NCI-H1092 treated with DMSO at 0.1 percent for 48 hours (cell line): ENCODE results near the gene PARP1.

Experiments
- DNase-seq: peaks from one replicate; lab custom pipeline; 2025; lab: John Stamatoyannopoulos, UW

Gene PARP1

DNA sequence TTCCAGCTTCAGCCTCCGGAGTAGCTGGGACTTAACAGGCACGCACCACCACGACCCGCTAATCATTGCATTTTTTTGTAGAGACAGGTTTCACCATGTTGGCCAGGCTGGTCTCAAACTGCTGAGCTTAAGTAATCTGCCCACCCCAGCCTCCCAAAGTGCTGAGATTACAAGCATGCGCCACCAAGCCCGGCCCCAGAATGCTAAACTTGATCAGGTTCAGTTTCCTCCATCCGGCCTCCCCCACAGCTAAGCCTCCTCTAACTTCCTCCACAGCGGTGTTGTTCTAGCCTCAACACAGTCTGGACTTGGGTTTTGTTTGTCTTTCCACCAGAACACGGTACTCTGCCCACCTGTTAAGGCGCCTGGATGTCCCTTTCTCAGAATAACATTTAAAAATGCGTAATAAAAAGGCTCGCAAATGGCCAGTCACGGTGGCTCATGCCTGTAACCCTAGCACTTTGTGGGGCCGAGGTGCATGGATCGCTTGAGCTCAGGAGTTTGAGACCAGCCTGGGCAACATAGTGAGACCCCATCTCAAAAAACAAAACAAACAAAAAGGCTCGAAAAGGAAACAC lies 2.4 kb downstream of the PARP1 start:
- no peak for DNase-seq

DNA sequence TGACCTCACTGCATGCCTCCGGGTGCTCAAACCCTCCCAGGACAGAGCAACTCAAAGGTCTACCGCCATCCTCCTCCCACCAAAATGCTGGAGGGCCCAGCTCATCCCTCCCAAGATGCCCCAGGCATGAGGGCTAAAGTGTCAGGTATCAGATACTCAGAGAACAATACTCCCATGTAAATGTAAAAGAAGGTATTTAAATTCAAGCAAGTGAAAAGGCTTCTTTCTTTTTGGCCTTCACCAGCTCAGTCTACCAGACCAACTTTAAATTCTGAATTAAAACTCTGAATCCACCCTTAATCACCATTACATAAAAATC lies 3.0 kb downstream of the PARP1 start:
- DNase-seq, result no peak

DNA sequence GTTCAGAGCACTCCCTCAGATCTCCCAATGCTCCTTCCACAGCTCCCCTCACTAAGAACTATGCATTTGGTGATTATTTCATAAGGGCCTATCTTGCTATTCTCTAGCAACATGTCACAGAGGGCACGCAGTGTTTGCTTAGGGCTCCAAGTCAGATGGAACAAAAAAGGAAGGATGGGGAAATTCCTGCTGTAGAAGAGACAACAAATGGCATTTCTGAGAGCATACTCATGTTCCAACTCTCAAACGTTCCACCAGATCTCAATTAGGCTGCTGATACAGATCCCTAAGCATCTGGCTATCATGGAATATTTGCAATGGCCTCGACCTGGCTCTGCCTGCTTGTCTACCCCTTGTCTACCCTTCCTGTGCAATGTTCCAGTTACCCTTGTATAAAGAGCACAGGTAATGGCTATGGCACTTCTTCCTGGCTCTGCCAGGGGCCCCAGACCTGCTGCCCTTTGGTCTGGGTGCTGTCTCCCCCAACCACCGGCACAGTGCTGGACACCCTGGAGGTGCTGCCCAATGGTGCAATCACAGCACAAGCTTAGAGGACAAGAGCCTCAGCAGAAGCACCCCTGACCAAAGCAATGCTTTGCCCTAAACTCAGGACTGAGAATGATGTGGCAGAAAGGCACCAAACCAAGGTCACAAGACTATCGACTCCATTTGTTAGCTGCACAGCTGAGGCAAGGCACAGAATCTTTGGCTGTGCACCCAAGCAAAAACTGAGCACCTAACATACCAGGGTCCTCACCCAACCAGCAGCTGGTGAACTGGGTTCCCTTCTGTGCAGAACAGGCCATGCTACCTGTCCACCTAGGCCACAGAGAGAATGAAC lies 3.6 kb downstream of the PARP1 start:
- DNase-seq, result no peak

DNA sequence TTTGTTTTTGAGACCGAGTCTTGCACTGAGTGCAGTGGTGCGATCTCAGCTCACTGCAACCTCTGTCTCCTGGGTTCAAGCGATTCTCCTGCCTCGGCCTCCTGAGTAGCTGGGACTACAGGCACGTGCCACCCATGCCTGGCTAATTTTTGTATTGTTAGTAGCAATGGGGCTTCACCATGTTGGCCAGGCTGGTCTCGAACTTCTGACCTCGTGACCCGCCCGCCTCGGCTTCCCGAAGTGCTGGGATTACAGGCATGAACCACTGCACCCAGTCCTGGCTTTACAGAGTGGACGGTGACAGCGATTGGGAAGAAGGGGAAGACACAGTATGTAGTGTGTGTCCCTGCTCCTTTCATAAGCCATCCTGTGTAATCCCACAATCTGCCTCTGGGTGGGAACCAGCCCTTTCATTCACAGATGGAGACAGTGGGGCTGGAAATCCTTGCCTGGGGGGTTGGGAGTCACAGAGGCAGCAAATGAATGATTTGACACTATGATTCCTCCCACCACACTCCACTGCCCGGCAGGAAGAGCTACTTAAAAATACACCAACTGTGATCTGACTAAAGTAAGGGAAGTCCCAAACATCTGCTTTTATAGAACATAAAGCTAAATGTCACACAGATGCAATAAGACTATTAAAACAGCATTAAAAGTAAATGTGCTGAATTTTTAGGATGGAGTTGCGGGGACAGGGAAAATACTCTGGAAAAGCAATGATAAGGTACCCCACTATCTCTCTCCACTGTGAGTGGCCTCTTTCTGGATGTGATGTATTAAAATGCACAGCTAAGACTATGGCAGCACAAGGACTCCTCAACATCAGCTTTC lies 4.5 kb downstream of the PARP1 start:
- no peak for DNase-seq

DNA sequence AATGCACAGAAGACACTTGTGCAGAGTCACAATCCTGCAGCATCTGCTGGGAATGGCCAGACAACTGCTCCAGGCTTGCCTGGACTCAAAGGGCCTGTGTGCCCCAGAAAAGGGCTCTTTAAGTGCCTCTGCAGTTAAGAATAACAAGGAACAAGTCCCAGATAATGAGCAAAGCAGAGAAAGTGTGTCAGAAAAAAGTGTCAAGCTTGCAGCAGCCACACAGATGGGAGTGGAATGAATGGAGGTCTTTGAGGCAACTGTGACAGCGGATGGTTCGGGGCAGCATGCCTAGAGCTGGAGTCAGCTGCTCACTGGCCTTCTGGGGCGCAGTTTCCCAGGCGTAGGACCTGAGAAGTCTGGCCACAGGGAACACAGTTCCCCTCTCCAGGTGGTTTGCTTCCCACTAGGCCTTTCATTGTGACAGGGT lies 5.1 kb downstream of the PARP1 start:
- no peak for DNase-seq

DNA sequence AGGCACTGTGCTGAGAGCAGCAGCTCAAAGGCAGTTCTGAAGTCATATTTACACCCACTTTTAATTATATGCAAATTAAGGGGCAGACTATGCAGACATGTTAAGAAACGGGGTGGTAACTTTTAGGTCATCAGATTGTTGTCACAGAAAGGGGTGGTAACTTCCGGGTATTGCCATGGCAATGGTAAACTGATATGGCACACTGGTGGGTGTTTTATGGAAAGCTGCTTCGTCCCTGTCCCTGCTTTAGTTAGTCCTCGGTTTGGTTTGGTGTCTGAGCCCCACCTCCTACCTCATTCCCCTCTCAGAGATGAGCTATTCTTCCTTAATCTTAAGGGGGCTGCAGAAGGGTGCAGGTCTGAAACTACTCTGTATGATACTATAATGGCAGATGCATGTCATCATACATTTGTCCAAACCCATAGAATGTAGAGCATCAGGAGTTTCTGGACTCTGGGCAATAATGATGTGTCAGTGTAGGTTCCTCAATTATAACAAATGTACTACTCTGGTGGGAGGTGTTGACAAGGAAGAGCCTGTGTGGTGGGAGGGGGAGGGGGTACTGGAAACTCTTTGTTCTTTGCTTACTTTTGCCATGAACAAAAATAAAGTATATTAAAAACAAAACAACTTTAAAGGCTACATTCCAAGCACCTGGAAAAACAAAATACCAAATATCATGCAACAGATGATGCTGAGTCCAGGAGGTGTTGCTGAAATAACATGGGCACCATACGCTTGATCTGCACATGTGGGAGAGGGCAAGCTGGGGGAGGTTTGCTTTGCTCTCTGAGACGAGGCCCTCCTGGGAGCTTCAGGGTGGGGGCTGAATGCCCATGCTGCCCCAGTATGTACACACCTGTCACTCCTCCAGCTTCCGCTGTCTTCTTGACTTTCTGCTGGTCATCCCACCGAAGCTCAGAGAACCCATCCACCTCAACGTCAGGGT lies 6.3 kb downstream of the PARP1 start:
- DNase-seq, result no peak

DNA sequence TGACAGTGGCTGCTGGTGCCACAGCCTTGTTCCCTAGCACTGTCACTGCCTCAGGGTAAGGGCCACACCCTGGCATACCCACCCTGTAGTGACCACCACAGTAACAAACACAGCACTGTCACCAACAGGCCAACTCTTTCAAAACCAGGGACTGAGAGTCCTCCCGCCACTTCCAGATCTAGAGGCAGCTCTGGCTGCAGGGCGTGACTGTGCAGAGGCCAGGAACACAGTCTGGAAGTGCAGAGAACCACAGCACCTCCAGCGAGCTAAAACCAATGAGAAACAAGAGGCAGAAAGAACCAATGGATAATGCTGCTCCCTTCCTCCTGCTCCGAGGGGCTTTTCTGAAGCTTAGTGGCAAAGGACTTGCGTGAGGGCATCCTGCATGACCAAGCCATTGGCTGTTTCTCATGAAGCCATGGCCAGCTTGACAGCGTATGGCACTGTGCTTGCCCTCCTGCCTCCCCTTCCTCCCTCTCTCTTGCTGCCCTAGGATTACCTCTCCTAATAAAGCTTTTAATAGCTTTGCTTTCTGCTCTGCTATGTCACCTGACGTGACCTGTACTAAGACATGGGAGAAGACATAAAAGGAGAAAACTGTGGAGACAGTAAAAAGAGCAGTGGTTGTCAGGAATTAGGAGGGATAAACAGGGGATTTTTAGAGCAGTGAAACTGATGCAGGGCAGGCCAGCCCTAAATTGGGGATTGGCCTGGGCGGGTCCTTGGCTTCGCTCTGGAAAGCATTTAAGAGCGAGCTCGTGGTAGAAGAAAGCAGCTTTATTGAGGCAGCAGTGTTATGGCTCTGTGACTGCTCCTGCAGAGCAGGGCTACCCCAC lies 7.2 kb downstream of the PARP1 start:
- no peak for DNase-seq

DNA sequence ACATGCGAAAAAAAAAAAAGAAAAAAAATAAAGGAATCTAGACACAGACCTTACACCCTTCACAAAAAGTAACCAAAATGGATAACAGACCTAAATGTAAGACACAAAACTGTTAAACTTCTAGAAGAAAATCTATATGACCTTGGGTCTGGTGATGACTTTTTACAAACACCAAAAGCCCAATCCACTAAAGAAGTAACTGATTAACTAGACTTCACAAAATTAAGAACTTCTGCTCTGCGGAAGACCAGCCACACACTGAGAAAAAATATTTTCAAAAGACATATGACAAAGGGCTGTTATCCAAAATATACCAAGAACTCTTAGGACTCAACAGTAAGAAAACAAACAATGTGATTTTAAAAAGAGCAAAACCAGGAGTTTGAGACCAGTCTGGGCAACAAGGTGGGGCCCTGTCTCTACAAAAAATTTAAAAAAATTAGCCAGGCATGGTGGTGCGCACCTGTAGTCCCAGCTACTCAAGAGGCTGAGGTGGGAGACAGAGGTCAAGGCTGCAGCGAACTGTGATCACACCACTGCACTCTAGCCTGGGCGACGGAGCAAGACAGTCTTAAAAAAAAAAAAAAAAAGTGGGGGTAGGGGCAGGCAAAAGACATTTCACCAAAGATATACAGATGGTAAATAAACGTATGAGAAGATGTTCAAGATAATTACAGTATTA lies 9.8 kb downstream of the PARP1 start:
- no peak for DNase-seq

DNA sequence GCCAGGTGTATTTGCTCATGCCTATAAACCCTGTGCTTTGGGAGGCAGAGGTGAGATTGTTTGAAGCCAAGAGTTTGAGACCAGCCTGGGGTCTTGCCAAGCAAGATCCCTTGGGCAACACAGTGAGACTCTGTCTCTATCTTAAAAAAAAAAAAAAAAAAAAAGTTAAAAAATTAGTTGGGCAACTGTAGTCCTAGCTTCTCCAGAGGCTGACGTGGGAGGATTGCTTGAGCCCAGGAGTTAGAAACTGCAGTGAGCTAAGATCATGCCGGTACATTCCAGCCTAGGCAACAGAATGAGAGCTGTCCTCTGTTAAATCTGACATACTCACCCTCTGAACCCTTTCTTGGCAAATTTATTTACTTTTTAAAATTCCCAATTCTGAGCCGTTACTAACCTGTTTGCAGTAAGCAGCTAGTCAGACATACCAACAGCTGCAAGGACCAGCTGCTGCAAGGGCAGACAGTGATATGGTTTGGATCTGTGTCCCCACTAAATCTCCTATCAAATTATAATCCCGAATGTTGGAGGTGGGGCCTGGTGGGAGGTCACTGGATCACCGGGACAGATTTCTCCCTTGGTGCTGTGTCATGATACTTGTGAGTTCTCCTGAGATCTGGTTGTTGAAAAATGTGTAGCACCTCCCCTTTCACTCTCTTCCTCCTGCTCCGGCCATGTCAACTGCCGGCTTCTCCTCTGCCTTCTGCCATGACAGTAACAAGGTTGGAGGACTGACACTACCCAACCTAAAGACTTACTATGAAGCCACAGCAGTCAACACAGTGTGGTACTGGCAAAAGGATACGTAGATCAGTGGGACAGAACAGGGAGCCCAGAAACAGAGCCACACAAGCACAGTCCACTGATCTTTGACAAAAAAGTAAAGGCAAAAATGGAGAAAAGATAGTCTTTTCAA lies 10.6 kb downstream of the PARP1 start:
- no peak for DNase-seq

DNA sequence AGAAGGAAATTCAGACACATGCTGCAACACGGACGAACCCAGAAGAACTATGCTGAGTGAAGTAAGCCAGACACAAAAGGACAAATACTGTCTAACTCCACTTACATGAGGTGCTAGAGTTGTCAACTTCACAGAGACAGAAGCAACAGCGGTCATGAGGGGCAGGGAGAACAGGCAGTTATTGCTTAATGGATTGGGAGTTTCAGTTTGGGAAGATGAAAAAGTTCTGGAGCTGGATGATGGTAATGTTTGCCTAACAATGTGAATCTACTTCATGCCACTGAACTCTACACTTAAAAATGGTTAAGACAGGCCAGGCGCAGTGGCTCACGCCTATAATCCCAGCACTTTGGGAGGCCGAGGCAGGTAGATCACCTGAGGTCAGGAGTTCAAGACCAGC lies 12.1 kb downstream of the PARP1 start:
- DNase-seq, result no peak

DNA sequence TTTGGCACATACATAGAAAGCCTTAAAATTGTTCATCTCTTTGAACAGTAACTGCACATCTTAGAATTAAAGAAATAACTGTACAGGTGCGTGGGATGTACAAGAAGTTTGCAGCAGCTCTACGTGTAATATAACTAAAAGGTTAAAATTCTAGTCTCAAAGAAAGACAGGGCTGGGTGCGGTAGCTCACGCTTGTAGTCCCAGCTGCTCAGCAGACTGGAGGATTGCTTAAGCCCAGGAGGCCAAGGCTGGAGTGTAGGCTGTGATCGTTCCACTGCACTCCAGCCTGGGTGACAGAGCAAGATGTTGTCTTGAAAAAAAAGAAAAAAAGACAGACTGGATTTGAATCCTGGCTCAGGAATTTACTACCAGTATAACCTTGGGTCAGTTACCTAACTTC lies 13.4 kb downstream of the PARP1 start:
- no peak for DNase-seq

DNA sequence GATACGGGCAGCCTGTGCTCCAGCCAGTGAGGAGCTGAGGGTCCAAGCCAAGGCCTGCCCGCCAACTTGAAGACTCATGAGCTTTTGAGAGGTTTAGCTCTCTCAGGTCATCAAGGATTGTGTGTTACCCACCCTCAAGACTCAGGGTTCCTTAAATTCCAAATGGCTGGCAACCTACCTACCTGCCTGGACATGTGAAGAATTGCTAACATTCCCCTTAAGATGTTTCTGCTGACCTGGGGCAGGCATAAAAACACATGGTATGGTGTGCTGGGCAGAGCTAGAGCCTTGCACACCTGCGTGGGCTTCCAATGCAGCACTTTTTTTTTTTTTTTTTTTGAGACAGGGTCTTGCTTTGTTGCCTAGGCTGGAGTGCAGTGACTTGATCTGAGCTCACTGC lies 17.2 kb downstream of the PARP1 start:
- DNase-seq, result no peak

DNA sequence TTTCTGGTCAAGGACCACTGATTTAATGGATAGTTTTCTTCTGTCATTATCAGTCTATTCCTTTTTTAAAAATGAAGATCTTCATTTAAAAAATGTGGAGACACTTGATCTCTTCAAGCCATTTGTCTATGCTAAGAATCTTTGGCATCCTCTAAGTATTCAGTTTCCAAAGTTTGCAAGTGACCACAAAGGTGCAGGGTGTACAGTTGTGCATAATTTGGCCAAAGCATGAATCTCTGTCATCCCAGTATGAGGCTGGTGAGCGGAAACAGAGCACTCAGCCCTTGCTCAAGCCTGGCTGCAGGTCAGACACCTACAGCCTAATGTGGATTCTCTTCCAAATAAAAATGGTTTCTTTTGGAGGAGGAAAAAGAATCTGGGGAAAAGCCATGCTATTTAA lies 19.8 kb downstream of the PARP1 start:
- DNase-seq, result no peak

DNA sequence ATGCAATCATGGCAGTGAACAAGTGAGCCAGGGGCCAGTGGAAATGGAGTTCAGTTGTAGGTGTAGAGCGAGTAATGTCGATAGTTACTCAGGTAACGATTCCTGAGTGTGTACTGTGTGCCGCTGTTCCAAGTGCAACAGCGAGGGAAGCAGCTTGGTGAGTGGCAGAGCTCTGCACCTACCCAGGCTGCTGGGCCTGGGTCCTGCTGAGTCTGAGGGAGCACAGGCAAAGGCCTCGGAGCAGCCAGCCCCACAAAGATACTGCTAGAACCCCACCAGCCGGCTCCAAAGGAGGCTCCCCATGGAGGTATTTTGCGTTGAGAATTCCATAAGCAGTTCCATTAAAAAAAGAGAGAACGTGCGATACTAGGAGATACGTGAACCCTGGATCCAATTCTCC lies 23.2 kb downstream of the PARP1 start:
- no peak for DNase-seq

DNA sequence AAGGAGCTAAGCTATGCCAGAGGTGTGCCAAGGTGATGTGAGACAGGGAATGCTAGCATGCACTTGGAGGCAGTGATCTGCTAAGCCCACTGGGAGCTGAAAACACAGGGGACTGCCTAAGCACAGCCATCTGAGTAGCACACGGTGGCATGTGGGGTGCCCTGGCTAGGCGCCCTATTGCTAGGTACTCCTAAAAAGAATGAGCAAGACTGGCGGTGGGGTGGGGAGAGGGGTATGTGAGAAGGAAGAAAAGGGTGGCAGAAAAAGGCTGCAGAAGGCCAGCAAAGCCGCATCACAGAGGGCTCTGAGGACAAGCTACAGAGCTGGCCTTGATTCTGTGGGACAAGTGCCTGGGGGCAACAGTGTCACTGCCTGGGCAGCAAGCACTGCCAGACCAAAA lies 23.9 kb downstream of the PARP1 start:
- DNase-seq, result no peak

DNA sequence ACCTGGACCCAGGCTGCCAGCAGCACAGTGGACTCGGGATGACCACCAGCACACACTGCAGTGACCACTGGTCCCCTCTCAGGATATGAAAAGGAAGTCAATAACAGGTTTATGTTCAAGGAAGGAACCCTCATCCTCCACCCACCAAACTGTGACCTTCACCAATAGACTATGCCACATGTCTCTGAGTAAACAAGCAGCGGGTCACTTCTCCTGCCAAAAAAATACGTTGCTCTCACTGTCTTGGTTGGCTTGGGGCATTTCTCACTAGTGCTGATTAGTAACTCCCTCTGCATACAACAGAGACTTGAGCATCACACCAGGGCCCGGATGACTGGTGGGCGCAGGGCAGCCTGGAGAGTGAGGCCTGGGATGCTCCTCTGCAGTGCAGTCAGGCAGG lies 25.9 kb downstream of the PARP1 start:
- DNase-seq, result no peak

DNA sequence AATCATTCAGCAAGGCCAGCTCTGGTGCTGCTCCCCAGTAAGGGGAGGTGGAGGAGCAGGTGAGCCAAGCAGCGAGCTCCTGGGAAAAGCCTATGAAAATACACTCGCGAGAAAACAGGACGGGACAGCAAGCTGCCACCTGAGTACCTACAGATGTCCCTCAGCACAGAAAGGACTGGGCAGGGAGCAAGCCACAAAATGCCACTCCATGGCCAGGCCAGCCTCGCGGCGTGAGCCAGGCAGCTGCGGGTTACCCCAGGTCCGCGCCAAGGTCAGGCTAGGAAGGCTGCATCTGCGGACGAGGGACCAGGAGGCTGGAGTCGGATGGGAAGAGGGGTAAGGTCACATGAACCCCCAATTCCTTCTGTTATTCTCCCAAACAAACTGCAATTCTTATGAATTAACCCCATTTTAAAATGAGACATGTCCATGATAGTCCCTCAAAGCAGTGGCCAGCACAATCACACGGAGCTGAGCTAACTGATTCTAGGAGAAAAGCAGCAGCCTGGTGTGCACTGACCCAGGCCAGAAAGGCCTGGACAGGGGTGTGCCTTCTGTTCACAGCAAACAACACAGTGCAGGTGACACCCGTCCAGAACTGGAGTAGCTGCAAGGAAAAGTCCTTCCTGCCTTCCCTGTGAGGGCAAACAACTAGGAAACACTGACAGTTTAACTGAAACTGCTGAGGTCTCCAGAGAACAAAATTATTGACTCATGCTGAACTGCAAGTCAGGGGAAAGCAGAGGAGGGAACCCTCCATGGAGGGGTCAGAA lies 26.5 kb downstream of the PARP1 start:
- no peak for DNase-seq

DNA sequence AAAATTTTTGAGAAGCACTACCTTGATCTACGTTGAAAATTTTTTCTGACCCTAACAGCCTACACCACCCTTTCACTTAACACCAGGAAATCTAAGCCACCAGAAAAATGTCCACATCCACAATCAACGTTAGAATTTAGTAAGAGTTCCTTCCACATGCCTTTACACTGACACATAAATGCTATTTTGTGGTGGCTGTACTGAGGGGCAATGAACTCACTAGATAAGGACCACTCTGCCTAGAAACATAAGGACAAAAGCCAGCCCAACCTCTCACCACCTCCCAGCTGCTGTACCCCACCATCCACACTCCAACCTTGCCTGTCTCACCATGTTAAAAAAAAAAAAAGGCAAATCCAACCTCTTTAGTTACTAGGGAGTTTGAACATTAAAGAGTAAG lies 29.8 kb downstream of the PARP1 start:
- DNase-seq, result no peak

DNA sequence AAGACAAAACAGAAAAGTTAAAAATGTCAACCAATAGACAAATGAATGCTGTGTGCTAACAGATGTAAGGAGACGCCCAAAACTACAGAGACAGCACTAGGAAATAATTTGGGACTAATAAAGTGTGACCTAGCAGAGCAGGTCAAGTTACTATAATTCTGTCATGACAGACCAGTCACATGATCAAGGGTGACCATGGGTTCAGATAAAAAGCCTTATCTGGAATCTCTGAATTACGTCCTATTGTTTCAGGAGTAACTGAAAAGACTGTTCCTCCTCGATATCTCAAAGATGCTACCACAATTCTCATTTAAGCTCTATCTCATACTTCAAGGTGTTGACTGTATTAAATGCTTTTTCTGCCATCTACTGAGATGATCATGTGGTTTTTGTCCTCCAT lies 31.6 kb downstream of the PARP1 start:
- DNase-seq, result no peak
